Epithelial cell of esophagus (primary cell): ENCODE measurements around the gene CNST.
A peak's percentile ranks its signal among the peaks of the same experiment; 100 is the strongest.

Experiments used
- DNase-seq: peaks from one replicate; pipeline ENCODE4 v3.0.0; 2010; ENCODE audit warnings: low read depth
- H3K4me3 ChIP-seq: 2 replicates; pipeline ENCODE4 v1.5.1; 2011; ENCODE audit warnings: mild to moderate bottlenecking, low read length, control low read depth
- TF ChIP-seq, protein P1 (sequence below): IDR thresholded peaks from 2 replicates; pipeline ENCODE4 v1.5.1; 2011; ENCODE audit warnings: low read depth, mild to moderate bottlenecking, low read length, control low read depth, inconsistent platforms; ENCODE audit not compliant: insufficient read depth; ENCODE audit errors: missing control alignments

CNST gene

GRCh38 chr1:246537441-246537840, 28.8 kb upstream of the CNST start:
- TF ChIP-seq, protein P1, sequence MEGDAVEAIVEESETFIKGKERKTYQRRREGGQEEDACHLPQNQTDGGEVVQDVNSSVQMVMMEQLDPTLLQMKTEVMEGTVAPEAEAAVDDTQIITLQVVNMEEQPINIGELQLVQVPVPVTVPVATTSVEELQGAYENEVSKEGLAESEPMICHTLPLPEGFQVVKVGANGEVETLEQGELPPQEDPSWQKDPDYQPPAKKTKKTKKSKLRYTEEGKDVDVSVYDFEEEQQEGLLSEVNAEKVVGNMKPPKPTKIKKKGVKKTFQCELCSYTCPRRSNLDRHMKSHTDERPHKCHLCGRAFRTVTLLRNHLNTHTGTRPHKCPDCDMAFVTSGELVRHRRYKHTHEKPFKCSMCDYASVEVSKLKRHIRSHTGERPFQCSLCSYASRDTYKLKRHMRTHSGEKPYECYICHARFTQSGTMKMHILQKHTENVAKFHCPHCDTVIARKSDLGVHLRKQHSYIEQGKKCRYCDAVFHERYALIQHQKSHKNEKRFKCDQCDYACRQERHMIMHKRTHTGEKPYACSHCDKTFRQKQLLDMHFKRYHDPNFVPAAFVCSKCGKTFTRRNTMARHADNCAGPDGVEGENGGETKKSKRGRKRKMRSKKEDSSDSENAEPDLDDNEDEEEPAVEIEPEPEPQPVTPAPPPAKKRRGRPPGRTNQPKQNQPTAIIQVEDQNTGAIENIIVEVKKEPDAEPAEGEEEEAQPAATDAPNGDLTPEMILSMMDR: no peak
- no peak for DNase-seq
- H3K4me3 ChIP-seq: no peak overlapping the region

DNA sequence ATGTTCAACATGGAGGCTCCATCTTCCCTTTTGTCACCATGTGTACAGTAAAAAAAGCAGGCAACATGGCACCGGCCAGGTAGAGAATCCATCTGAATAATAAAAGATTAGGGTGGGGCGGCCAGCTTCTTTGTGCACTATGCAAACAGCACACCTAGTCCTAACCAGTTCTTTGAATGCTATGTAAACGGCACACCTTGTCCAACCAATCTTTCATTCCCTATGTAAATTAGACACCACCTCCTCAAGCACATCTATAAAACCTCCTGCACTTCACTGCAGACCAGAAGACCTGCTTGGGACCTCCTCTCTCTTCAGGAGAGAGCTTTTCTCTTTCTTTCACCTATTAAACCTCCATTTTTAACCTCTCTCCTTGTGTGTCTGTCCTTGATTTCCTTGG, 28.4 kb upstream of the CNST start:
- TF ChIP-seq, protein P1: no peak
- H3K4me3 ChIP-seq: no peak overlapping the region
- peak; percentile 62 for DNase-seq

DNA sequence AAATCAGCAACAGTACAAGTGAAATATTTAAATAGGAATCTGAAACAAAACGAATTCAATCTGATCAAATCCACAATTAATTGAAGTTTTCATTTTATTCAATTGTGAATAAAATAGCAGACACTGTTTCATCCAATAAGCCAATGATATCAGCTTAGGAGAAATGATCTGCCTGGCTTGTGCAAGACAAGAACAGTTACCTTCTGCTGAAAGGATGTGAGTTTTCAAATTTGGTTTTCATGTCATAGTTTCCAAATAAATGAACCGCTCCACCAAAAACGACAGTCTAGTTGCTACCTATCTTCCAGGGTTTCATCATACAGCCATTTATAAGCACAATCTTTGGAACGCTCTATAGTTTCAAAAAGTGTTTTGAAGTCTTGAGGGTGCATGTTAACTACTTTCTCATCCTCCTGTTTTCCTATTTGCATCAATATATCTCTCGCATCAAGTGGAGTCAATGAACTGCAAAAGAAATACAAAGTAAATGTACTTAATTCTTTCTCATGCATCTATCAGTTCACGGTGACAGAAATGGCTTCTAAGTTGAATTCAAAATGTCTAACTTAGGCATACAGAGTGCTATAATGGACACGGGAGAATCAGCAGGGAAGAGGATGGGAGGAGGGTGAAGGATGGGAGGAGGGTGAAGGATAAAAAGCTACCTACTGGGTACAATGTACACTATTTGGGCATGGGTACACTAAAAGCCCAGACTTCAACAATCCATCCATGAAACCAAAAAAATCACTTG, 25.3 kb upstream of the CNST start:
- no peak for DNase-seq
- H3K4me3 ChIP-seq: no peak overlapping the region
- TF ChIP-seq, protein P1: no peak

- TF ChIP-seq, protein P1: no peak
- no peak for DNase-seq
- no peak overlapping the region for H3K4me3 ChIP-seq
These were observed 22.3 kb upstream of the CNST start for GRCh38 chr1:246544001-246544400.

DNA sequence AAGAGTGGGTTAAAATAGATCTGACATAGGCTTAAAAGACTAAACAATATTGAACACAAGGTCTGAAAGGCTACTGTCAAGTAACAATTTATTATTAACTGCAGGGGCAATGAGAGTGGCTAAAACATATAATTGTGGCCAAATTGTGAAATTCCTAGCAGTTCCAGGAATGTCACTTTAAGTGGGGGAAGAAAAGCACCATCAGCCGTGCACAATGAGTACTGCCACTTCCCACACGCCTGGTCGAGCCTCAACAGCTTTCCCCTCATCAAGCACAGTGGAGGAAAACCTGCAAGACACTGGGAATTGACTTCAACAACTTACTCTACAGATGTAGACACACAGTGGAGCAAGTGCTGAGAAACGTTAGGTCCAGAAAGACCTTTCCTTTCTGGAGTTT, 16.6 kb upstream of the CNST start:
- H3K4me3 ChIP-seq: no peak overlapping the region
- DNase-seq: no peak
- TF ChIP-seq, protein P1: no peak

GRCh38 chr1:246550402-246550801, 15.9 kb upstream of the CNST start:
- H3K4me3 ChIP-seq: no peak overlapping the region
- TF ChIP-seq, protein P1: no peak
- DNase-seq: no peak

GRCh38 chr1:246552110-246552509, 14.1 kb upstream of the CNST start:
- H3K4me3 ChIP-seq: no peak overlapping the region
- TF ChIP-seq, protein P1: no peak
- no peak for DNase-seq
